Vagina (tissue), 2 donors: ENCODE data around the gene BROX.

ENCODE experiments used
- POLR2A ChIP-seq, 2 donors: fragments of 450-650 bp; IDR thresholded peaks; one replicate each; pipeline ENCODE4 v1.6.1; 2017; ENCODE audit warnings: antibody characterized with exemption in 2 of 2, mild to moderate bottlenecking in 2 of 2, moderate library complexity in 2 of 2
- TF ChIP-seq, protein P1 (sequence below), 3 experiments: fragments of 450-650 bp in 2 of 3; fragments of 200-600 bp in 1 of 3; sonication (generic) in 1 of 3; IDR thresholded peaks; one replicate each; pipeline ENCODE4 v1.5.1; 2017 to 2019; ENCODE audit warnings: antibody characterized with exemption in 3 of 3, mild to moderate bottlenecking in 2 of 3, moderate library complexity in 2 of 3

- TF ChIP-seq, protein P1, sequence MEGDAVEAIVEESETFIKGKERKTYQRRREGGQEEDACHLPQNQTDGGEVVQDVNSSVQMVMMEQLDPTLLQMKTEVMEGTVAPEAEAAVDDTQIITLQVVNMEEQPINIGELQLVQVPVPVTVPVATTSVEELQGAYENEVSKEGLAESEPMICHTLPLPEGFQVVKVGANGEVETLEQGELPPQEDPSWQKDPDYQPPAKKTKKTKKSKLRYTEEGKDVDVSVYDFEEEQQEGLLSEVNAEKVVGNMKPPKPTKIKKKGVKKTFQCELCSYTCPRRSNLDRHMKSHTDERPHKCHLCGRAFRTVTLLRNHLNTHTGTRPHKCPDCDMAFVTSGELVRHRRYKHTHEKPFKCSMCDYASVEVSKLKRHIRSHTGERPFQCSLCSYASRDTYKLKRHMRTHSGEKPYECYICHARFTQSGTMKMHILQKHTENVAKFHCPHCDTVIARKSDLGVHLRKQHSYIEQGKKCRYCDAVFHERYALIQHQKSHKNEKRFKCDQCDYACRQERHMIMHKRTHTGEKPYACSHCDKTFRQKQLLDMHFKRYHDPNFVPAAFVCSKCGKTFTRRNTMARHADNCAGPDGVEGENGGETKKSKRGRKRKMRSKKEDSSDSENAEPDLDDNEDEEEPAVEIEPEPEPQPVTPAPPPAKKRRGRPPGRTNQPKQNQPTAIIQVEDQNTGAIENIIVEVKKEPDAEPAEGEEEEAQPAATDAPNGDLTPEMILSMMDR (IDR thresholded peaks at IDR 0.05): no peak
- TF ChIP-seq POLR2A (IDR thresholded peaks at IDR 0.05): no peak
Measured at GRCh38 chr1:222769971-222770620, 57.7 kb downstream of the BROX start.
